ENCODE results near the gene FOXF2.

Gene FOXF2

DNA sequence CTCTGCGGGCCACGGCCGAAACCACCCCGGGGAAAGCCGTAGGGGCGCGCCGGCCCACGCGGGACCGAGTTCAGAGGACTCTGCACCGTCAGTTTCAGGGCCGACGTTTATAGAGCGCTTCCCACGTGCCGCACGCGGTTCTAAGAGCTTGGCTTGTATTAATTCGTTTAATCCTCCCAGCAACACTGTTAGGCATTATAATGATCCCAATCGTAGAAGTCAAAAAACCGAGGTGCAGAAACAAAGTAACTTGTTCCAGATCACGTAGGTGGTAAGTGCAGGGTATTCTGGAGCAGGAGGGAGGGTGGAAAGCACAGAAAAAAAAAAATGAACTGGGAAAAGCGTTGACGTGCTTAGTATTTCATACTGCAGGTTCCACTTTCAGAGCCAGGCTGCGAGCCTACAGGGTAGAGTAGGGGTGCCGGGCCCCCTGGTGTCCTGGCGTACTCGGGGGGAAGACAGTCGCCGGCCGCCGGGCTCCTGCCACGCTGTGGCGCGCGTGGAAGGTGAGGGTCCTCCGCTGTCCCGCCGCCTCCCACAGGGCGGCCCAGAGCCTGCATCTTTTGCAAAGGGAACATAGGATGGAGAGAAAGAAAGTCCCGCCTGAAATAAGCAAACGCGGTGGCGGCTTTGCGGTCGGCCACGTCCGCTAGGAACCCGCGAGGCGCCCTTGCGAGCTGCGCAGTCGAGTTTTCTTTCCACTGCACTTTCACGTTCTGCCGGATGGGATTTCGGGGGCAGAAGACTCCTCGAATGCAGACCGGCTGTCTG lies 10.2 kb upstream of the FOXF2 start:
- DNase-seq = no peak

- no peak for DNase-seq
Measured at GRCh38 chr6:1379788-1380147, 9.6 kb upstream of the FOXF2 start.

DNA sequence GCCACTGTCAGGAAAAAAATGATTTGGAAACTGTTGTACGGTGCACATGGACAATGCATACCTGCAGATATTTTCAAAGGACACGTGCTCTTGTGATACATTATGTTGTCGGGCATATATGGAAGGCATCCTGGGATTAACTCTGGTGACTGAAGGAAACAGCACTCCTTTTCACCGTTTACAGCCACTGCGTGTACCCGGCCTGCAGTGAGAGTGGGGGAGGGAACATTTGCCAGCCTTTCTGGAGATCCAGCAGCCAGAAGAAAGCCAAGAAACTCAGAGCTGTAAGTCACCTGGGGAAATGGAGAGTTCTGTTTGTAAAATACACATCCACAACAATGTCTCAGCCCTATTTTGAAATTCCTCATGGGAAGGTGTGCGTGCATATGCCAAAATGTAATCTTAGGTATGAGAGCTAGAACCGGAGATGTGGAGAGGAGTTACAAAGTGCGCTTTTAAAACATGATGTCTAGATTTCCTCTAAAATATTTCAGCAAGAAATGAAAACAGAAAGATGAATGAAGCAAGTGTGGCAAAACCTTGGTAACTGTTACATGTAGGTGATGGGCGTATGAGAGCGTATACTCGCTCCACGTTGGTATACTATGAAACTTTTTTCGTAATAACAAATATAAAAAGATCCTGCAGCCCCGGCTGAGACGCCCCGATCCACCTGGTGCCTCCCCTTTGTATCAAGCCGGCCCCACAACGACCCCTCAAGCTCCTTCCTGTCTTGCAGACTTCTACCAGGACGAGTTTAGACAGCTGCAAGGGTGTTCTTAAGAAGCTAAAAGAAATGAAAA lies 8.6 kb upstream of the FOXF2 start:
- no peak for DNase-seq

- peak; percentile 40 for DNase-seq
Measured at GRCh38 chr6:1381481-1382330, 7.7 kb upstream of the FOXF2 start.

- DNase-seq = no peak
Measured at GRCh38 chr6:1382331-1382882, 7.0 kb upstream of the FOXF2 start.

DNA sequence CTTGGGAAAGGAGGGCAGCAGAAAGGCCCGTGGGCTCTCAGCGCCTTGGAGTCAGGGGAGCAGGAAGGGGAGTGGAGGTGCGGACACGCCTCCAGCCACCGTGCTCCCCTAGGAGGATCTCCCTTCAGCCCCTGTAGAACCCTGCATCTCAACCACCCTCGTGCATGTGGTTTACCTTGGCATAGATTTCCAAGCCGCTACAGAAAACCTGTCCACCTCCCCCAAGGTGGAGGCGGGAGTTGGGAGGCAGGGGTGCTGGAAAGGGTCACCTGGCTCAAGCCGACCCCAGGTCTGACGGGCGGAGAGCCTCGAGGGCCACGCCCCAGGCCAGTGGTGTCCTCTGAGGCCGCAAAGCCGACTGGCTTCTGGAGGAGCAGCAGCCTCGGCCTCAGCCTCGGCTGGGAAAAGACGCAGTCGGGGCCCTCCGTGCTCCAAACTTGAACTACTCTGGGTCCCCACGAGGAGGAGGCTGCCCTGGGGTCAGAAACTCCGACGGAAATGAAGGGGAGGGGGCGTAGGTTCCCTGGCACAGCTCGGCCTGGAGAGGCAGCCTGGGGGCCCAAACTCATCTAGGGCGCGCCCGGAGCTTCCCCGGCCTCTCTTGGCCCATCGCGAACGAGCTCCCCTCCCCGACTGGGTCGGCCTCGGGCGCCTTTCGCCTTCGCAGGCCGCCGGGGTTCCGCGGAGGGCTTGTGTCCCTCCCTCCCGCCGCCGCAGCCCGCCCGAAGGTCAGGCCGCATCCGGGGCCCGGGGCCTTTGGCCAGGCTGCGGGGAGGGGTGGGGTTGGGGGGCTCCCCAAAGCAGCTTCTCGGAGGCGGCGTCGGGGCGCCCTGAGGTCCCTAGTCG lies 6.3 kb upstream of the FOXF2 start:
- no peak for DNase-seq

GRCh38 chr6:1383729-1384548 lies 5.4 kb upstream of the FOXF2 start:
- no peak for DNase-seq

- no peak for DNase-seq
Measured at GRCh38 chr6:1384549-1385128, 4.7 kb upstream of the FOXF2 start.

DNA sequence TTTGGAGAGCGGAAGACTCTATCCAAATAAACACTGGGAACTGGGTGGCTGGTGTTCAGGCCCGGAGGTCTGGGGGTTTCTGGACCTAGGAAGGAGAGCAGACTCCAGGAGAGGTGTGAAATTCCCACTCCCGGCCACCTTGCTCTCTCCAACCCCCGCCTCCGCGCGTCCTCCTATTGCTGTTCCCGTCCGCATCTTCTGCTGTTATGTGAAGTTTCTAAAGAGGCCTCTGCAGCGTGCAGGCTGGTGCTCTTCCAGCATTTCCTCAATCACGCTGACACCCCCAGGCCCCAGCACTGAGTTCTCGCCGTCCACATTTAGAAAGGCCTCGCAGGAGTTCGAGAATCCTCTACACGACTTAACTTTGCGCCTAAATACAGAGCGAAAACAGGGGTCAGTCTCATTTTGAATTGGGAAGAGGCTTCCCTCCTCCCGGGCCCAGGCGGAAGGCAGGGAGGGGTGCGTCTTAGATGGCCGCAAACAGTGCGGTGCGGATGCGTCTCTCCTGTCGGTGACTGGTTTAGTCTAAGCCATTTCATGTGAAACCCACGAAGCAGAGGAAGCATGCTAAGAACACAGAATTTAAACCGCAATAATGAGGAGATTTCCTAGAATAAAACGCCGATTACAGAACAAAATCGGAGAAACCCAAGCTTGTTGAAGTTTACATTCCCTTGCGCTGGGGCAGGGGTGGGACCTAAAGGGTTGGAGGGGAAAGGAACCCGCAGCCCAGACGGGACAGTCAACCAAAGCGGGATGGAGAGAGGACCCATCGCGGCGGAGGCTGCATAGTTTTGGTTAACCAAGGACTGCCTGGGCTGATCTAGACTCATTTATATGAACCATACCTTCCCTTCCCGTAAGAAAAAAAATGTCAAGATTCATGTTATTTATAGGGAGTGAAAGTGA lies 4.0 kb upstream of the FOXF2 start:
- no peak for DNase-seq

DNA sequence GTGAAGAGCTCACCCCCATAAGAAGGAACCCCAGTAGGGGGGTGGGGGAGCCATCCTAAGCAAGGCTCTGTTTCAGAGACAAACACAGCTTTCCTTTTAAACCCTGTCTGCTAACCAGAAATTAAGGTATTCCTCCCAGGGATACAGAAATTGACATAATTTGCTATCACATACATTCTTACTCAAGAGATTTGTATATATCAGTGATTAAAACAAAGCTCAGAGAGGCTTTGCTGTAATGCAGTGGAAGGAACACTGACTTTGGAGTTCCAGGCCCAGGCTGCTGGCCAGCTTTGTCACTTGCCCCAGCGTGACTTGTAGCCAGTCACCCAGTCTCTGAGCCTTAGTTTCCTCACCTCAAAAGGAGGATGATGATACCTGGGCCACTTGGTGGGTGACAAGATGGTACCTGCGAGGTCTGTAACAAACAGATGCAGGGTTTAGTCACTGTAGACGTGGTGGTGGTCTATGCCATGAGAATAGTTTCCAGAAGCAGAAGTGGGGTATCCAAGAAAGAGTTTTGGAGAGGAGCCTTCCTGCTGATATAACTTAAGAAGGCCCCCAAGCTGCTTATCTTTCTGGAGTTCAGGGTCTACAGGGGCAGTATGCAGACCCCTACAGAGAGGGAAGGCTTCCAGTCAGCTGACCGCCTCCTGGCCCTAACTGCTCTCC lies 3.2 kb upstream of the FOXF2 start:
- DNase-seq = no peak

- DNase-seq = no peak
Measured at GRCh38 chr6:1387538-1387875, 1.9 kb upstream of the FOXF2 start.

DNA sequence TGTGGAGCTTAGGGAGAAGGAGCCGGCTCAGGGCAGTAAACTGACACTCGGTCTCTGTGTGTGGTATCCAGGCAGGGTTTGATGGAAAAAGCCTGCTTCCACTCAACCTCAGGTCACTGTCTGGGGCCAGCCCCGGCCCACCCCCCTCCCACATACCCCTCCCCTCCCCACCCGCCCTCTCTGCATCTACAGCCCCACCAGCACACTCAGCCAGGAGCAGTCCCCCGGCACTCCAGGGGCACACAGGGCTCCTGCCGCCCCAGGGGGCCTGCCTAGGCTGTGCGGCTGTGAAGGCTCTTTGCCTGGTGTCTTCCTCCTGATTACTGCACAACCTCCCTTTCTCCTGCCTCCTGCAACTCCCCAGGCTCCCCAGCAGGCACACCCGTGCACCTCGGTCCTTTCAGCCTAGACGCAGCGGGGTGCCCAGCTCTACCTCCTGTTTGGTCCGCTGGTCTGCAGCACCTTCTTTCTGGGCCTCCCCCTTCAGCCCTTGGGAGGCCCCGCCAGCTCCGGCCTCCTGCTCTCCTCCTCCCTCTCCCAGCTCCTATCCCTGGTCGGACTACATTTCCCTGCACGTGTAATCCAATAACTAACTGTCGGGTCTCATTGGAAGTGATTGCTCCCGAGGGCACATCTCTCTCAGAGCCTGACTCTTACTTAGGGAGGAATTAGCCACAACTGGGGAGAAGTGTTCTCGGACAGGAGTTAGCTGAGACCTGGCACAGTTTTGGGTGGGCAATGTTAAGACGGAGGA lies 1.3 kb upstream of the FOXF2 start:
- DNase-seq = no peak

GRCh38 chr6:1388630-1389368 lies 577 bp upstream of the FOXF2 start:
- no peak for DNase-seq

DNA sequence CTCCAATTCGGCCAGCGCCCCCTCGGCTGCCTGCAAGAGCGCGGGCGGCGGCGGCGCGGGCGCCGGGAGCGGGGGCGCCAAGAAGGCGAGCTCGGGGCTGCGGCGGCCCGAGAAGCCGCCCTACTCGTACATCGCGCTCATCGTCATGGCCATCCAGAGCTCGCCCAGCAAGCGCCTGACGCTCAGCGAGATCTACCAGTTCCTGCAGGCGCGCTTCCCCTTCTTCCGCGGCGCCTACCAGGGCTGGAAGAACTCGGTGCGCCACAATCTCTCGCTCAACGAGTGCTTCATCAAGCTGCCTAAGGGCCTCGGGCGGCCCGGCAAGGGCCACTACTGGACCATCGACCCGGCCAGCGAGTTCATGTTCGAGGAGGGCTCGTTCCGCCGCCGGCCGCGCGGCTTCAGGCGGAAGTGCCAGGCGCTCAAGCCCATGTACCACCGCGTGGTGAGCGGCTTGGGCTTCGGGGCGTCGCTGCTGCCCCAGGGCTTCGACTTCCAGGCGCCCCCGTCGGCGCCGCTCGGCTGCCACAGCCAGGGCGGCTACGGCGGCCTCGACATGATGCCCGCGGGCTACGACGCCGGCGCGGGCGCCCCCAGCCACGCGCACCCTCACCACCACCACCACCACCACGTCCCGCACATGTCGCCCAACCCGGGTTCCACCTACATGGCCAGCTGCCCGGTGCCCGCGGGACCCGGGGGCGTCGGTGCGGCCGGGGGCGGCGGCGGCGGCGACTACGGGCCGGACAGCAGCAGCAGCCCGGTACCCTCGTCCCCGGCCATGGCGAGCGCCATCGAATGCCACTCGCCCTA lies 963 bp downstream of the FOXF2 start:
- DNase-seq = no peak

DNA sequence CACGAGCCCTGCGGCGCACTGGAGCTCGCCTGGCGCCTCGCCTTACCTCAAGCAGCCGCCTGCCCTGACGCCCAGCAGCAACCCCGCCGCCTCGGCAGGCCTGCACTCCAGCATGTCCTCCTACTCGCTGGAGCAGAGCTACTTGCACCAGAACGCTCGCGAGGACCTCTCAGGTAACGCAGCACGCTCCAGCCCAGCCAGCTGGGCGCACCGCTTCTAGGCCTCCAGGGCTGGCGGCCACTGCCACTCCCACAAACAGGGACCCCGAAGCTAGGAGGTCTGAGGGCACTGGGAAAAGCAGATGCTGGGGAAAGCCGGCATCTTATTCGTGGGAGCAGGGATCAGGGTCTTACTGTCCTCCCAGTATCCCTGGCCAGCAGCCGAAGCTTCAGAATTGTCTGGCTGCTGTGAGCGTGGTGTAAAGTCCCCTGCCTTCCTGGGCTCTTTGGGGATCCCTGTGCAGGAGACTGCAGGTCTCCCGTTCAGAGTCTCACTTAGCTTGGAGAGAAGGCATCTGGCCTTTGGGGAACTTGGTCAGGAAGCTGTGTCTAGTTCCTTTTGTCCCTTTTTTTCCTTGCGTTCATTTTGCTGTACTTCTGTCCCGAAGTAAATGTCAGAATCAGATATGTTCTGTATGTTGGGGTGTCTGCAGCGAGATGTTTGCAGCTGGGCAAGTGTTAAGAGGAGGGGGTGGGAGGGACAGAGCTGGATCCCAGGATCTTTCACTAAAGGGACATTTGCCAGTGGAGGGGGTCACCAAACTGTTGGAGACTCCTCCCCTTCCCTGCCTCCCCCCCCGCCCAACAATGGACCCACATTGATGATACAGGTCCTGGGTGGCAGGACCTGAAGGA lies 1.8 kb downstream of the FOXF2 start:
- no peak for DNase-seq

DNA sequence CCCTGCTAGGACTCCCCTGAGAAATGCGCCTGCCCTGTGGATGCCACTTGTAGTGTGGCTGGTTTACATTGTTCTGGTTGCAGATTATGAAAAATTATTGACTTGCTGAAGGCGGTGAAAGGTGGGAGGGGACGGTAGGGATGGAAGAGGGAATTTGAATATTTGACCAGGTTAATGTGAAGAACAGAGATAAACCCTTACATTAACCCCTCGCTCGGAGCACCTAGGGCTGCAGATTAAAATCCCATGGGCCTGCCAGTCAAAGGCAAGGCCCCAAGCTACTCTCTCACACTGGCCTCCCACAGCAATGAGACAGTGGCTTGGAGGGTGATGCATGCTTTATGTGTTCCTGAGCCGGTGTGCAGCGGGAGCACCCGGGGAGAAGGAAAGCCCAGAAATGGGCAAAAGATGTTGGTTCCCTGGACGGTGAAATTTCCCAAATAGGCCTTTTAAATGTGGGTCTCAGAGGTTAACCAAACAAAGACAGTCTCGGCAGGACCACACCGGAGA lies 2.5 kb downstream of the FOXF2 start:
- no peak for DNase-seq

Measured in activated CD4-positive, alpha-beta T cell treated with anti-CD3 and anti-CD28 coated beads, Interleukin-2, amount 50 U/mL, for 4 hours (primary cell).